HEK293T (cell line): Measurements from ENCODE around the gene FRMD8.

Source experiments
- FOXA1 ChIP-seq: fragments of 450-650 bp; IDR thresholded peaks from 2 replicates; pipeline ENCODE4 v1.6.1; 2016; ENCODE audit warnings: mild to moderate bottlenecking
- FOXK2 ChIP-seq: fragments of 450-650 bp; IDR thresholded peaks from 2 replicates; pipeline ENCODE4 v1.6.1; 2016; ENCODE audit warnings: mild to moderate bottlenecking
- FOXM1 ChIP-seq: fragments of 450-650 bp; IDR thresholded peaks from 2 replicates; pipeline ENCODE4 v1.6.1; 2017; ENCODE audit warnings: mild to moderate bottlenecking, borderline replicate concordance
- LEF1 ChIP-seq: fragments of 450-650 bp; IDR thresholded peaks from 2 replicates; pipeline ENCODE4 v1.6.1; 2017; ENCODE audit warnings: mild to moderate bottlenecking, borderline replicate concordance
- TARDBP ChIP-seq: fragments of 450-650 bp; IDR thresholded peaks from 2 replicates; pipeline ENCODE4 v1.6.1; 2016
- TF ChIP-seq, protein P1 (sequence below): fragments of 450-650 bp; IDR thresholded peaks from 2 replicates; pipeline ENCODE4 v1.6.1; 2016

DNA sequence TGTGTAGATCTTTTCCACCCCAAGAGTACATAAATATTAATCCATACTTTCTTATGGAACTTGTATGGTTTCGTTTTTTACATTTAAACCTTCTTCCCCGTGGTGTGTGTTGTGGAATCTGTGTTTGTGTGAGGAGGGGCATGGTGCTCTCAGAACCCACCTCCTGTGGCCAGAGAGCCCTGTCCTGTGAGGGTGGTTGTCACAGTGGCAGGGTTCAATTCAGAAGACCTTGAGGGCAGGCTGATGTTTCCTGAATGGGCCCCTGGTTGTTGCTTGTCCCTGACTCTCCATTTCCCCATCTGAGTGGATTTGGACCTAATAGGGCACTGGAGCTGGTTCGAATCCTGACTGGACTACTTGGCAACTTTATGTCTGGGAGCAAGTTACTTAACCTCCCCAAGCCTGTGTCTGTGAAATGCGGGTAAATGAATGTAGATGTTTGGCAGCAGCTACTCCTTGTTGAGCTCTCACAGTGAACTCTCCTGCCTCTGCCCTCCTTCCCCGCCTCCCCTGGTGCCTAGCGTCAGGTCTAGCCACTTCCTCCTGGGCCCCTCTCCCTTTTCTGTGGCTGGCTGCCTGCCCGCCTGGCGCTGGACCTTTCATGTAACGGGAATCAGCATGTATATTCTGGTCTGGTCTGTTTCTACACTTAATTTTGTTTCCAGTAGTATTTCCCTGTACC lies 43.4 kb downstream of the FRMD8 start:
- TF ChIP-seq FOXM1 (no peak), TARDBP (no peak), FOXA1 (no peak), LEF1 (no peak), FOXK2 (no peak)
- TF ChIP-seq, protein P1, sequence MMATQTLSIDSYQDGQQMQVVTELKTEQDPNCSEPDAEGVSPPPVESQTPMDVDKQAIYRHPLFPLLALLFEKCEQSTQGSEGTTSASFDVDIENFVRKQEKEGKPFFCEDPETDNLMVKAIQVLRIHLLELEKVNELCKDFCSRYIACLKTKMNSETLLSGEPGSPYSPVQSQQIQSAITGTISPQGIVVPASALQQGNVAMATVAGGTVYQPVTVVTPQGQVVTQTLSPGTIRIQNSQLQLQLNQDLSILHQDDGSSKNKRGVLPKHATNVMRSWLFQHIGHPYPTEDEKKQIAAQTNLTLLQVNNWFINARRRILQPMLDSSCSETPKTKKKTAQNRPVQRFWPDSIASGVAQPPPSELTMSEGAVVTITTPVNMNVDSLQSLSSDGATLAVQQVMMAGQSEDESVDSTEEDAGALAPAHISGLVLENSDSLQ = no peak
